T-helper 1 cell treated with Interleukin-12 subunit alpha and Interleukin-12 subunit beta and Interleukin-4 antibody, amounts not matched to agents 30 ng/mL and 1 ng/mL, for 36 hours (primary cell): ENCODE results near the gene ARHGAP23. TPM values are rescaled to one million over a fixed set of nuclear protein-coding genes. Genes with fewer than 3 reads are reported as not detected.

Experiments used
- intact Hi-C: fragments of 100-400 bp; cut with micrococcal nuclease; formaldehyde crosslinking; loops from one replicate; pipeline ENCODE4 v1.15.1; 2024
- total RNA-seq: library from RNA; stranded (reverse); gene quantifications from 2 replicates; pipeline ENCODE4 v1.2.3, GENCODE V29; 2022

The ARHGAP23 gene
- total RNA-seq, 1 donor from 2014 or later = 2.1 TPM

DNA sequence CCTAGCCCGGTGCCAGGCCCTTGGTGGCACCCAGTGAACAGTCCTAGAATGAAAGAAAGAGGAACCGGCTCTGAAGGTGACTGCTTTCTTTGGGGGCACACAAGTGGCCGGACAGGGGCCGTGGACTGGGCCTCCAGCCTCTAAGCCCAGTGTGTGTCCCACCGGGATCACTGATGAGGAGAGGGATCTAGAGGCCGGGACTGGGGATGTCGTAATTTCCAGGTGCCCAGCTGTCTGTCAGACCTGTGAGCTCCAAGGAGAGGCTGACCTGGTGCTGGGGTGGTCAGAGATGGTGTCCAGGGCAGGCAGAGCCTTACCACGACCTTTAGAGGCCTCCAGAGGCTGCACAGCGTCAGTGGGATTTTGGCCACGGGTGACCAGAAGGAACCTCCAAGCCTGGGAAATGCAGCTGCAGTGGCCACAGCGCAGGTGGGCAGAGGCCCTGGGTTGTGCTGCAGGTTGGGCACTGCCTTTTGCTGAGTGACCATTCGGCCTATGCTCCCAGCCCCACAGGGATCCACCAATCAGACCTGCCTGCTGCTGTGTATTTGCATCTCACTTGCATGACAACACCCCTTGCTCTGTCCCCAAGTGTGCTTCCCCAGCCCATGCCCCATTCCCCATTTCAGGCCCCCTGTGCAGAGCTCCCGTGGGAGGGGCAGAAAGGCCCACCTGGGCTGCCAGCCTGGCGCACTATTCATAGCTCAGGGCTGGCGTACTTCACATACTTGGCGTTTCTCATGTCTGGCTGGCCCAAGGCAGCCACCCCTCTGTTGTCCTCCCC, 12.5 kb downstream of the ARHGAP23 start:
- intact Hi-C loops = loop anchor here (5.0 kb wide), 1 partner anchor 46 kb away; no protein-coding TSS in a partner anchor

DNA sequence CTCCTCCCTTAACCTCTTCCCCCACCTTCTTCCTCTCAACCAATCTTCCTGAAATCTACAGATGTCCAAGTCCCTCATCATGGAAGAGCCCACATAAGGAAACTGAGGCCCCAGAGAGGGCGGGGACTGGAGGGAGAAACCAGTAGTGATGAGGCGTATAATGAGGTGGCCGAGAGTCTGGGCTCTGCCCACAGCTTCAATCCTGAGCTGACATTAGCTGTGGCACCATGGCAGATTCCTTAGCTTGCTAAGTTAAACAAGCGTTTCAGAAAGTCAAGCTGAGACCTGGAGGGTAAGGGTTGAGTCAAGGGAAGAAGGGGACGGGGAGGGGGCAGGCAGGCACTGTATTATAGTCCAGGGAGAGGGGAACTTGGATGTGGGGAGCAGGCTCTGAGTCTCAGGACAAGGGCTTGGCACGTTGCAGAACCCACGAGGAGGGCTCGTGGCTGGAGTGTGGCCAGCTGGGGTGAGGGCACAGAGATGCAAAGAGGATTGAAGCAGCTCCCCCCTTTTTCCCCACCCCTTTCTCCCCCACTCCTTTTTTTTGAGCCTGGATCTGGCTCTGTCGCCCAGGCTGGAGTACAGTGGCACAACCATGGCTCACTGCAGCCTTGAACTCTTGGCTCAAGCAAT, 13.3 kb downstream of the ARHGAP23 start:
- intact Hi-C loops = loop anchor here (5.0 kb wide), 1 partner anchor 46 kb away; no protein-coding TSS in a partner anchor

DNA sequence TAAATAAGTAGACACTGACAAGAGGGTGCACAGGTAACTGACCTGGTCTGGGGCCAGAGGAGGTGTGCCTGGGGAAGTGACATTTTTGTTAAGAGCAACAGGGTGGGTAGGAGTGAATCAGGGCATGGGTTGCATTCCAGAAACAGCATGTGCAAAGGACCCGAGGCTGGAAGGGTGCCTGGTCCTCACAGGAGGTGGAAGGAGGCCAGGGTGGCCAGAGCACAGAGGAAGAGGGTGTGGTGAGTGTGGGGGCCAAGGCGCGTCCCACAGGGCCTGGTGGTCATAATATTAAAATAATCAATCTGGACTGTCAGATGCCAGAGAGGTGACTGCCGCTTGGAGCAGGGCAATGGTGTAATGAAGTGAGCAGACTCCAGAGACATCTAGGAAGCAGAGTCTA, 14.3 kb downstream of the ARHGAP23 start:
- intact Hi-C loops = loop anchor here (5.0 kb wide), 1 partner anchor 45 kb away; no protein-coding TSS in a partner anchor

DNA sequence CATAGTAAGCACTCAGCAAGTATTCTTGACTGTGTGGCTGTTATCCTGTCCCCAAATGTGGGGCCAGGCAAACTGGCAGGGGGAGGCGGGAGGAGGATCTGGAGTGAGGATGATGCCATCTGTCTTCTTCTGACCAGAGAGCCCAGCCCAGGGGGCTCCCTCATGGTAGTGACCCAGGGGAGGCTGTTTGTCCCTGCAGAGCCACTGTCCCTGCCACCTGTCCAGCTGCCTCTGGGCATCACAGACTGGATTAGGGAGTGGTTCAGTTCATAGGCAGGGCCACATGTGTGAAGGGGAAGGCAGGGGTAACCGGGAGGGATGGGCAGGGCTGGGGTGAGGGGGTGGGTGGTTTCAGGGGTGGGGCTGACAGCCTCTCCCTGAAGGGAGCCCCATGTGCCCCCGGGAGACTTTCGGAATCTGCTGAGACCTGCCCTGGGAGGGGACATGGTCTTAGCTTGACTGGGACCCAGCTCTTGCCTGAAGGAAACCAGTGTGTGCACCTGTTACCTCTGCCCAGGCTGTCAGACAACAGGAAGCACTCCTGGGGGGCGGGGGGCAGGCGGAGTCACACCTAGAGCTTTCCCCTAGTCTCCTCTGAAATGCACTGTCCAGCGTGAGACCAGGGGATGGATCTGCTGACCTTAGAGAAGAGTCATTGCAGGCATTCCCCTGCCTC, 15.2 kb downstream of the ARHGAP23 start:
- intact Hi-C loops = loop anchor here (5.0 kb wide), 1 partner anchor 44 kb away; no protein-coding TSS in a partner anchor

DNA sequence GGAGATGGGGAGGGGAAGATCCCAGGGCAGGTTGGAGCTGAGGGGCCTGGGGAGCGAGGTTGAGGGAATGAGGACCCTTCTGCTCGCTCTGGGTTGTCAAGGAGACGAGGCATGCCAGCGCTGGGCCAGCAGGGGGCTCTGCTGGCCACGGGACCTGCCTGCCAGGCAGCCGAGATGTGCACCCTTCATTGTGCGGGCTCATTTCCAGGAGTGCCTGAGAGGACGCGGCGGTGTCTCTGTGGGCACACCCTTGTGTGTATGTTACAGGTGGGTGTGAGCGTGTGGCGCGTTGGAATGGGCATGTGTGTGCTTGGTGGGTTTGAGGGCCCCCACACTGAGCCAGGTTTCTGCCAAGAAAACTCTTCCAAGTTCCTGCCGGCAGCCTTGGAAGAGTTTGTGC, 15.9 kb downstream of the ARHGAP23 start:
- intact Hi-C loops = loop anchor here (5.0 kb wide), 1 partner anchor 43 kb away; no protein-coding TSS in a partner anchor

DNA sequence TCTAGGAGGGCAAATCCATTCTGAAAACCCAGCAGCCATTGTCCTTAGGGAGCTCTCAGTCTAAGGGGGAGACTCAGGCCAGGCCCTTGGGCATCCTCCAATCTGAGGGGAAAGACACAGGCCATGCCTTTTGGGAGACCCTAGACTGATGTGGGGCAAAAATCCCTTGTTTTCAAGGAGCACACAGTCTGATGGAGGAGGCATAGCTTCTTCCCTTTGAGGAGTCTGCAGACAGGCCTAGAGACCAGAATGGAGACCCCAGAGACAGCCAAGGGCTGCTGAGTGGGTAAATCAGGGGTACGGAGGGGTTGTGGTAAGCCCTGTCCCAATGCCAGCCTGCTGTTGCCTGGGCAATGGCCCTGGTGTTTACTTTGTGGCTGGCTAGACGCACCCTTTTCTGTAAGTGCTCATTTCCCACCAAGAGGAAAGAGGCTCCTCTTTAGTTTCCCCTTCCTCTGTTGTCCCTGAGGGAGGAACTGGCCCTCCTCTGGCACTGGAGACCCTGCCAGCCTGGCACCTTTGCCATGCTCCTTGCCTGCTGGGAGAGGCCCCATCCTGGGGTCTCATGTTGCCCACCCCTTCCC, 19.3 kb downstream of the ARHGAP23 start:
- intact Hi-C loops = no loop called here

DNA sequence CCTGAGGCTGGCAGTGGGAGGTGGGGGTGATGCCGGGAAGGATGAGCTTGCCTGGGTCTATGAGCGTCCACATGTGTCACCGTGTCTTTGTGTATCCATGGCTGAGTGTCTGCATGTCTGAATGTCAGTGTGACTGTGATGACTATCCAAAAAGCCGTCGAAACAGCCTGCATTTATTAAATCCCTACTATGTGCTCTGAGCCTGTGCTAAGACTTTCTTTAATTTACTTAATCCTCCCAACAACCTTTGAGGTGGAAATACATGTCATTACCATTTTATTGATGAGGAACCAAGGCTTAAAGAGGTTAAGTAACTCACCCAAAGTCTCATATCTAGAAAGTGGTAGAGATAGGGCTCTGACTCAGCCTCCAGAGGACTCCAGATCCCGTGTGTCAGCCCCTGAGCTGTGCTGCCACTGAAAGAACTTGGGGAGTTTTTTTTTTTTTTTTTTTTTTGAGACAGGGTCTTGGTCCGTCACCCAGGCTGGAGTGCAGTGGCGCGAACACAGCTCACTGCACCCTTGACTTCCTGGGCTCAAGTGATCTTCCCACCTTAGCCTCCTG, 20.0 kb downstream of the ARHGAP23 start:
- intact Hi-C loops = no loop called here

DNA sequence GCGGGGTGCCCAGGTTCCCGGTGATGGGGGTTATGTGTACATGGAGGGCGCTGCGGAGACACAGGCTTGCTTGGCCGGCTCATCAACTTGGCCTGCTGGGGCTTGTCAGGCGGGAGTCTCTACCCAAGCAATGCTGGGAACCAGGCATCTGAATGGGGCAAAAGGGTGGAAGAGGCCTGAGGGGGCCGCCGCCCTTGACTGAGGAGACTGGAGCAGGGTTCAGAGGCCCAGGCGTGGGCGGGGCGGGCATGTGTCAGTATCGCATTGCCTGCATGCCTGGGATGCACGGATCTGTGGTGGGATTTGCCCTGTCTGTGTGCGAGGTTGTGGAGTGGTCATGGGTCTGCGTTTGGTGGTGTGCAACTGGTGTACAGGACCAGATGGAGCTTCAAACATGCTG, 21.1 kb downstream of the ARHGAP23 start:
- intact Hi-C loops = no loop called here

DNA sequence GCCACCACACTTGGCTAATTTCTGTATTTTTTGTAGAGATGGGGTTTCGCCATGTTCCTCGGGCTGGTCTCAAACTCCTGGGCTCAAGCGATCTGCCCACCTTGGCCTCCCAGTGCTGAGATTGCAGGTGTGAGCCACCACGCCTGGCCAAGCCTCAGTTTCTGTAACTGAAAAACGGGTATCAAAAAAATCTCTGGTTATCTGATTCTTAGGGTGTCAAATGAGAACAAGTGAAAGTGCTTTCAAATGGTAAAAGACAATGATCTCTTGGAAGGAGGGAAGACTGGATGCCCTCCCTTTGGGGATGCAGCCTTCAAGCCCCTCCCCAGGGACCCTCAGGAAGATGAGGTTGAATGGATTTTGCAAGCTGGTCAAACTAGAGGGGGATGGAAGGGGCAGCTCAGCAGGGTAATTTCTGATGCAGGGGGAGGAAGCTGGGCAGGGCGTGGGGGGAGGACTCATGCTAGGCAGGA, 22.3 kb downstream of the ARHGAP23 start:
- intact Hi-C loops = loop anchor here (1.0 kb wide), 1 partner anchor 32 kb away; no protein-coding TSS in a partner anchor

DNA sequence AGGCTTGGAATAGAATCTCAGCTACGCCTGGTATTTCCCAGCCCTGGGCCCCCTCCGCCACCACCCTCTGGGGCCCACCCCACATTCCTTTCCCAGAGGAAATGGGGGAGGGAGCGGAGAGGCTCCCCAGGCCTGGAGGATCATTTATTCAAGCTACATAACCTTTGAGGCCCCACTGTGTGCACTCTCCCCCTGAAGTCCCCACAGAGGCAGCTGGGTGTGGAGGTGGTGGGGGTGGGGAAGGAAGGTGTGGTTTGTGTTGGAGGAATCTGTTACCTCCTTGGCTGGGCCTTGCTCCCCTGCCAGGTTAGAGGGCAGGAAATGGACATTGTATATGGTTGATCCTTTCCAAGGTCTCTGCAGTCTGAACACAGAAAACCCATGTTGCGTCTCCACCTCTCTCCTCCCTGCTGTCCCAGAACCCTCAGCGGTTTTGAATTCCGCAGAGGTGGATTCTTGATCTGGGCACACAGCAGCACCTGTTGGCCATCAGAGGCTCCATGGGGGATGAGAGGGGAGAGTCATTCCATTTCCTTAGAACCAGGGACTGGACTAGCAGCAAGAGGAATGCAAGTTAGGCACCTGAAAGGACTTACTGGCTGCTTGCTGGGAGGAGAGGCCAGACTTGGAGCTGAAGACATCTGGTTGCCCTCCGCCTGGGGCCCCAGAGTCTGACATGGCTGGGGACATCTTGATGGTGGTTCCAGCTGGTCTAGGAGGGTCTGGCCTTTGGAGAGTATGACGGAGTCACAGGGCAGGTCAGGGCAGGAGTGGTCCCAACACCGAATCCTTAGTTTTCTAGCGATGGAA, 23.0 kb downstream of the ARHGAP23 start:
- intact Hi-C loops = loop anchor here (1.0 kb wide), 1 partner anchor 31 kb away; no protein-coding TSS in a partner anchor

DNA sequence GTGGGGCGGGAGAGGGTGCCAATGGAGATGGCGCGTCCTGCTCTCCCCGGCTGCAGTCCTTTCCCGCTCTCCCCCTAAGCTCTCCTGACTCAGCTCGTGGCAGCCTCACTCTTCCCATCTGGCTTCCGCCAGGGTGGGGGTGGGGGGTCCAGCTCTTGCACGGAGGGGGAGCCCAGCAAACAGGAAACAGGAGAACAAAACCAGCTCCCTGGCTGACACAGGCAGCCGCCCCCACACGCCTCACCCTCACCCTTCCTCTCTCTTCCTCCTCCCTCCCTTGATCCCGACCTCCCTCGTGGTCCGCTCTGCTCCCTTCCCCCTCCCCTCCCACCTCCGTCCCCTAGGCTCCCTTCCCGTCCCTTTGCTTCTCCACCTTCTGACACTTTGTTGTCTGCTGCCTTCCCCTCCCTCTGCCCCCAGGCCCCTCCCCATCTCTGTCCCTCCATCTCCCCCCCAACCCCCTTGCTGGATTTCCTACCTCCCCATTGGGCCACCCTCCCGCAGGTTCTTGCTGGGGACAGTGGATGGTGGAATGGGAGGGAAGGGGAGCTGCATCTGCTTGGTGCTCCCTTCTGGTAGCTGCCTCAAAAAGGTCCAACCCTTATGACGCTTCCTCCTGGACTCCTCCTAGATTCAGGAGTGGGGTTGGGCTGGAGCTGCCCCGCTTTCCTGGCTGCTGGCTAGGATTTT, 23.7 kb downstream of the ARHGAP23 start:
- intact Hi-C loops = loop anchor here (1.0 kb wide), 1 partner anchor 30 kb away; no protein-coding TSS in a partner anchor

DNA sequence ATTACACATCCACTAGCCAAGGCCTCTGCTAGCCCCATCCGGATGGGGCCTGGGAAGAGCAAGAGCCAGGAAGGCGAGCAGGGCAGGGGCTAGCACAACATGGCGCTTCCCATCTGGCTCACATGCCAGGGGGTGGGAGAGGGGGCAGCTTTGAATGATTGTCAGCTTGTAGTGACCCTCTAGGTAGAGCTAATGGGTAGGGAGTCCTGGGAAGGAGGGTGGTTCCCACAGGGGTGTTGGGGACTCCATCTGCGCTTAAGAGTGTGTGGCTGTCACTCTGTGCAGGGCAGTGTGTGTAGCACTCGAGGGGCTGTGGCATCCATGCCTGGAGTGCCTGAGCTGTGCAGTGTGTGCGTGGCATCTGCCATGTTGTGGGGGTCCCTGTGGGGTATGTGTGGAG, 24.5 kb downstream of the ARHGAP23 start:
- intact Hi-C loops = no loop called here

DNA sequence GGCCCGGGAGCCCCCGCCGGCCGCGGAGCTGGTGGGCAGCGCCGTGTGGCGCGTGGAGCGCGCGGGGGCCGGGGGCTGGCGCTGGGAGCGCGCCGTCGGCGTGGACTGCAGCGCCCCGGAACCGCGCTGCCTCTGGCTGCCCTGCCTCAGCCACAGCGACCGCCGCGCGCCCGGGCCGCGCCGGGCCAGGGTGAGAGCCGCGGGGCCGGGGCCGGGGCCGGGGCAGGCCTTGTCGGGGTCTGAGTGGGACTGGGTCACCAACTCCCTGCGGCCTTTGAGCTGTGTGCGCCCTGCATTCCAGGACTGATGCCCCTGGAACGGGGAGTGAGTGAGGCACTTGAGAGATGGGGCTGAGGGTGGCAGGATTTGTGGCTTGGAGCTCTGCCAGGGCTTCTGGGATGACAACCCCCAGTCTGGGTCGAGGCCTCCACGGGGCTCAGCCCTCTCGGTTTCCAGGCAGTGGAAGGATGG, 25.7 kb downstream of the ARHGAP23 start:
- intact Hi-C loops = no loop called here

DNA sequence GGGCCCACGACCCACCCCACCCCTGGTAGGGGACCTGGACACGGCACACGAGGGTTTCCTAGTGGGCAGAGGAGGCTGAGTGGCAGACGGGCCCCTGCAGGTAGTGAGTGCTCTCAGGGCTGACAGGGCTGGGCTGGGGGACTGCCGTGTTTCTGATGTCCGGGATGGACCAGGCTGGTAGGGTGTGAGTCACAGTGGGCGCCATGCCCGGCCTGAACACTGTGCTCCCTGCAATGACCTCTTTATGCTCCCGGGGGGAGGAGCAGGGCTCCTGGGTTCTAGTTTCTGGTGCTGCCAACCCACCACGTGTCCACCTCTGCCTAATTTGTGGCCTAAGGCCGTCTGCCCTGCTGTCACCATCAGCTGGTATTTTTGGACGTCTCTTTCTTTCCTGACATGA, 26.3 kb downstream of the ARHGAP23 start:
- intact Hi-C loops = no loop called here

DNA sequence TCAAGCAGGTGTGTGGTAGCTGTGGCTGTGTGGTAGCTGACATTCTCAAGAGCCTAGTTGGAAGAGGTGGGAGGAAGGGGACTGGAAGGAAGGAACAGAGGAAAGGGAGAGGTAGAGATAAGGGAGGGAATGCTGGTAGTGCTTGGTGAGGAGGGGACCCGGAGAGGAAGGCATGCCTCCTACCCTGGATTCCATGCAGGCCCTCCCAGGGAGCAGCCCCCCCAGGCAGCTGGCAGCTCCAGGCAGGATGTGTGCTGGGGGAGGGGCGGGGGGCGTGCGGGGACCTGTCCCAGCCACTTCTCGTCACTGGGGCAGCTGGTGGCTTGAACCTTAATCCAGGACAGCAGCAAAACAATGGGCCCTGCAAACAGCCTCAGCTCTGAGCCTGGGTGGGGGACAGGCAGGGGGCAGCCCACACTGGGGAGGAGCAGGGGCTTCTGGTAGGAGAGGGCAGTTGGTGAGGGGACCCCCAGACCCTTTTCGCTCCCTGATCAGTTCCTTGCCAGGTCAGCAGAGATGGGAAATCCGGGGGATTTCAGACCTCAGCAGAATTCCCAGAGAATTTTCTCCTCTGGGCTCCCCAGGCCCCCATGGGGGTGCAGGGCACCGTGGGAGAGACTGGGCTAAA, 27.1 kb downstream of the ARHGAP23 start:
- intact Hi-C loops = no loop called here

DNA sequence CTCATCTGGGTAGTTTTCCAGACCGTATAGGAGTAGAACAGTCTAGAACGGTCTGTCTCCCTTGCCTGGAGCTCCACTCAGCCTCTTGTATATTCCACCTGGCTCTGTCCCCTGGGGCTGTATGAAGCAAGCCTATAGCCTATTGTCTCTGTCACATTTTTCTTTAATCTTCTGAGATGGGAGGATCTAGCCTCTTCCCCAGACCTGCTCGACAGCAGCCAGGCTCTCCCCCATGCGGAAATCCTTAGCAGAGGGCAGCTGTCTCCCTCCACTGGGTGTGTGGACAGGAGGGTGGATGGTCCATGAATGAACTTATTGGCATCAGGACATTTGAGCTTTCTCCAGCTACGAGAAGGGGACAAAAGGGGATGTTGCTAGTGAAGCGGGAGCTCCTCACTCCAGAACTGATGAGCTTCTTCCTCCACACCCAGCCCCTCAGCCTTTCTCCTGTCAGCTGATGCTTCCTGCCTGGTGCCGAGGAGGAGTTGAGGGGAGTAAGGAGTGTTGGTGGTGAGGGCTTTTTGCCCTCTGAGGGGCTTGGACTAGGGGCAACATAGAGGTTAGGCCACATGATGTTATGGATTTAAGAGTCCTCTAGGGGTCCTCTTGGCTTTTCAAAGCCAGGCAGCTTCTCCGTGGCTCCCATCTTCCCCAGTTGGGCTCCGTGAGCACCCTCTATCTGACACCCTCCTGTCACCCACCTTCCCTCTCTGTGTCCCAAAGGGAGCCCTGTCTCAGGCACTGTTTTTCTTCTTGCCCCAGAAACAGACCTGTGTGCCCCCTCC, 28.0 kb downstream of the ARHGAP23 start:
- intact Hi-C loops = no loop called here

DNA sequence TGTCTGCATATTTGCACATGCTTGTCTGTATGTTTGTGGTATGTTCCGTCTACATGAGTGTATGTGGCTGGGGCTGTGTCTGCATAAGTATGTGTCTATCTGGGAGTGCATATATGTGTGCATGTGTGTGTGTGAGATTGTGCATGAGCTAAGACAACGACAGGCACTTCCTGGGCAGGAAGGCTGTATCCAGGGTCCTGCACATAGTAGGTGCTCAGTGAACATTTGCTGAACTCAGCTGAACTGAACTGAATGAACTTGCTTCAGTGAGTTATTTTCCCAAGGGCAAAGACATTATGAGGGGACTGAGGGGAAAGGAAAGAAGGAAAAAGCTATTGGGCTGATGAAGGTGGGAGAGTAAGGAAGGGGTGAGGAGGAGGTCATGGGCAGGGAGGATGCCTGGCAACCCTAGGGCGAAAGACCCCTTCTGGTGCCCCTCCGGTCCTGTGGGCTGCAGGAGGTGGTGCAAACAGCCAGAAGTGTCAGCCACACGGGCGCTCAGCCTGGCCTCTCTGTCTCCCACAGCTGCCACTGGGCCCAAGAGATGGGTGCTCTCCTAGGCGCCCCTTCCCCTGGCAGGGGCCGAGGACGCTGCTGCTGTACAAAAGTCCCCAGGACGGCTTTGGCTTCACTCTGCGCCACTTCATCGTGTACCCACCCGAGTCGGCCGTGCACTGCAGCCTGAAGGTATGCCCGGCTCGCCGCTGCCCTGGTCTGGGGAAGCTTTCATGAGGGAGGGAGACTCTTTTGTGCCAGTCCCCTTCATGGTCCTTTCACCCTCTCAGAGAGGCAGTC, 29.5 kb downstream of the ARHGAP23 start:
- intact Hi-C loops = no loop called here
